ENCODE measurements around the gene ULK4. TPM values are rescaled to one million over a fixed set of nuclear protein-coding genes. Genes with fewer than 3 reads are reported as not detected.

ULK4 gene
- total and polyA plus RNA-seq, 2 of the 8 experiments (the other 6 are each of a cell fraction or from before 2014, with no cell fraction given) = 3.0 to 10.8 TPM

DNA sequence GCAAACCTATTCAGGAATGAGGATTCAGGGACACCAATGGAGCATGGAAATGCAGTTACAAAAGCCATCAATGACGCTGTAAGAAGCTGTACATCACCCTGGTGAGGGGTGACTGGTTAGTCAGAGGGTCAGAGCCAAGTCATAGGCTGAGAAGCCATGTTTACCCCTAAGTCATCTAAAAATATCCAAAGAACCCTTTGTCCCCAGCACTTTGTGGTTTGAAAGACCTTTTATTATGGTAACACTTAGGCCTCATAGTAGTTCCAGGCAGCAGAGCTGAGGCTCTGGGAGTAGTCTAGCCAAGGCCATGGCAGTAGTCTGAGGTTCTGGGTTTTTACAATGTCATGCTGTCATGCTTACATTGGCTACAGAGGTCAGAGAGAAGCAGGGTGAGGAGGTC, 631.4 kb downstream of the ULK4 start:
- Histone ChIP-seq H3K4me1 (replicated peaks in 1 of 4; ENCODE audit: control insufficient read depth in 3 of 4, insufficient read depth in 4 of 4, low read length in 3 of 4) (peaks cover 0 to 13% (median 7%) of the 10 kb centered on the region in 4 experiments; a peak in 4 of 7 replicates), H2BK5ac (ENCODE audit: low read depth, low read length) (peak overlapping the region; percentile 67; the same call in 1 of the 2 replicates), H3K23me2 (ENCODE audit: low read depth, low read length) (0 out of 2 replicates have a peak, but pooled peaks cover 3% of the 10 kb centered on the region), H2BK20ac (ENCODE audit: low read length) (no peak overlapping the region), H2BK12ac (ENCODE audit: low read depth, low read length) (peak overlapping the region; percentile 12; the same call in 1 of the 2 replicates), H4K5ac (ENCODE audit: insufficient read length, low read depth, low read length) (no peak overlapping the region), H2AK5ac (ENCODE audit: low read depth, low read length) (no peak overlapping the region; the same call in 1 of the 2 replicates), H3K4ac (replicated peaks; ENCODE audit: insufficient read length, low read depth, low read length) (no peak overlapping the region), H3K79me2 (ENCODE audit: control insufficient read depth in 1 of 2, insufficient read depth in 2 of 2, low read length in 2 of 2) (no peaks in the 10 kb centered on the region), H4K20me1 (replicated peaks in 1 of 2; ENCODE audit: control insufficient read depth in 1 of 2, insufficient read depth in 2 of 2, low read length in 2 of 2) (no peaks in the 10 kb centered on the region), H3K27ac (ENCODE audit: low read depth, low read length) (no peak overlapping the region), H4K91ac (replicated peaks; ENCODE audit: insufficient read length, low read length) (no peak overlapping the region), H2AFZ (ENCODE audit: low read length) (no peak overlapping the region), H2BK120ac (replicated peaks; ENCODE audit: low read depth, low read length) (no peak overlapping the region), H3K23ac (ENCODE audit: insufficient read length) (no peak overlapping the region), H3K56ac (replicated peaks; ENCODE audit: insufficient read length, low read depth, low read length) (no peak overlapping the region), H2BK15ac (ENCODE audit: low read length) (0 out of 2 replicates have a peak overlapping the region, but pooled peaks have one; percentile 77), H4K8ac (ENCODE audit: extremely low read depth, insufficient read depth, low read length) (no peak overlapping the region), H3K18ac (ENCODE audit: extremely low read depth, low read length) (no peak overlapping the region), H3K79me1 (ENCODE audit: low read depth, low read length) (no peaks in the 10 kb centered on the region), H3K27me3 (replicated peaks in 1 of 4; ENCODE audit: control insufficient read depth in 3 of 4, extremely low read depth in 1 of 4, insufficient read depth in 3 of 4, low read length in 3 of 4) (no peaks in the 10 kb centered on the region), H3K4me2 (ENCODE audit: insufficient read depth in 1 of 2, low read depth in 2 of 2, low read length in 2 of 2) (peak overlapping the region in 1 of 2 experiments; percentile 51; a peak in 1 of 4 replicates), H3K4me3 (ENCODE audit: extremely low read depth in 1 of 4, insufficient read depth in 2 of 4, low read depth in 3 of 4, low read length in 4 of 4) (no peak overlapping the region), H3K36me3 (ENCODE audit: control insufficient read depth in 2 of 4, insufficient read depth in 4 of 4, low read length in 3 of 4) (no peaks in the 10 kb centered on the region), H3K9ac (replicated peaks in 1 of 4; ENCODE audit: extremely low read depth in 1 of 4, low read depth in 3 of 4, low read length in 3 of 4) (no peak overlapping the region), H3K9me3 (ENCODE audit: insufficient read depth in 2 of 2, low read depth in 1 of 2, low read length in 1 of 2) (no peaks in the 10 kb centered on the region), H3K14ac (ENCODE audit: insufficient read length) (no peak overlapping the region)
- DNase-seq (ENCODE audit: low read depth in 1 of 2, low spot score in 2 of 2) (no peak), FAIRE-seq (no peak)
- TF ChIP-seq CEBPB (IDR thresholded peaks at IDR 0.05; ENCODE audit: low read depth, low read length) (no peak), POLR2A (IDR thresholded peaks at IDR 0.05; ENCODE audit: control extremely low read depth in 1 of 2, low read depth in 2 of 2, low read length in 2 of 2) (no peak), HDAC6 (IDR thresholded peaks at IDR 0.05; ENCODE audit: low read depth, low read length) (no peak), CTBP2 (IDR thresholded peaks at IDR 0.05; ENCODE audit: borderline replicate concordance, insufficient read depth, insufficient read length, low read length) (no peak), JUN (IDR thresholded peaks at IDR 0.05; ENCODE audit: low read depth, low read length) (no peak), BRCA1 (IDR thresholded peaks at IDR 0.05; ENCODE audit: low read depth, low read length) (no peak), TAF7 (optimal IDR thresholded peaks at IDR 0.05; ENCODE audit: borderline replicate concordance, low read depth, low read length) (no peak), RFX5 (IDR thresholded peaks at IDR 0.05; ENCODE audit: borderline replicate concordance, low read depth, low read length) (no peak)
- POLR2A ChIA-PET (ENCODE audit: partially characterized antibody) = interaction anchor here (1.3 kb wide), 1 partner anchor 131 kb away, joined by 3 read pairs; the partner anchor contains the start of gene CTNNB1
- WGBS, 2 experiments (ENCODE audit: extremely low coverage in 1 of 2, insufficient coverage in 1 of 2, insufficient read length in 1 of 2, insufficient replicate concordance in 2 of 2, low coverage in 1 of 2, low lambda C conversion rate in 2 of 2, missing lambda C conversion rate in 1 of 2) = 85% methylated on average over 1 of the region's 1 CpG; no CpG with 5 or more reads in 1 of the 2 experiments
- CTCF ChIA-PET (ENCODE audit: partially characterized antibody) = interaction anchor here (0.8 to 1.3 kb wide), 2 partner anchors 38 to 45 kb away, joined by 3 read pairs; no protein-coding TSS in a partner anchor

Measured in H1 (cell line).